ENCODE measurements around the gene TCN2.

DNA sequence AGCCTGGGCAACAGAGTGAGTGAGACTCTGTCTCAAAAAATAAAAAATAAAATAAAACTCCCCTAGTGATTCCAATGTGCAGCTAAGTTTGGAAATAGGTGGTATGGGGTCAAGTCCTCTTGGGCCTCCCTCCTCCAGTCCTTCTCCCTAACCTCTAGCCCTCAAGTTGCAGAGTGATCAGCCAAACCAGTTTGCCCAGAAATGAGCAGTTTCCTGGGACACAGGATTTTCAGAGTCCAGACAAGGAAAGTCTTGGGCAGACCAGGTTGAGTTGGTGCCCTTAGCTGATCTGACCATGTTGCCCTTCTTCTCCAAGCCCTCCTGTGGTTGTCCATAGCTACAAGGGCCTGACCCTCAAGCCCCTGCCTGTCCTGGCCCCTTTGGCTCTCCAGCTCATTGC is 7.9 kb downstream of the TCN2 start:
- TF ChIP-seq, protein P1, sequence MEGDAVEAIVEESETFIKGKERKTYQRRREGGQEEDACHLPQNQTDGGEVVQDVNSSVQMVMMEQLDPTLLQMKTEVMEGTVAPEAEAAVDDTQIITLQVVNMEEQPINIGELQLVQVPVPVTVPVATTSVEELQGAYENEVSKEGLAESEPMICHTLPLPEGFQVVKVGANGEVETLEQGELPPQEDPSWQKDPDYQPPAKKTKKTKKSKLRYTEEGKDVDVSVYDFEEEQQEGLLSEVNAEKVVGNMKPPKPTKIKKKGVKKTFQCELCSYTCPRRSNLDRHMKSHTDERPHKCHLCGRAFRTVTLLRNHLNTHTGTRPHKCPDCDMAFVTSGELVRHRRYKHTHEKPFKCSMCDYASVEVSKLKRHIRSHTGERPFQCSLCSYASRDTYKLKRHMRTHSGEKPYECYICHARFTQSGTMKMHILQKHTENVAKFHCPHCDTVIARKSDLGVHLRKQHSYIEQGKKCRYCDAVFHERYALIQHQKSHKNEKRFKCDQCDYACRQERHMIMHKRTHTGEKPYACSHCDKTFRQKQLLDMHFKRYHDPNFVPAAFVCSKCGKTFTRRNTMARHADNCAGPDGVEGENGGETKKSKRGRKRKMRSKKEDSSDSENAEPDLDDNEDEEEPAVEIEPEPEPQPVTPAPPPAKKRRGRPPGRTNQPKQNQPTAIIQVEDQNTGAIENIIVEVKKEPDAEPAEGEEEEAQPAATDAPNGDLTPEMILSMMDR (conservative IDR thresholded peaks at IDR 0.05; ENCODE audit: low read depth, low read length), result no peak
- TF ChIP-seq EZH2 (IDR thresholded peaks at IDR 0.05; ENCODE audit: borderline replicate concordance, low read depth, low read length, poor library complexity, severe bottlenecking), result no peak

All from A673 (cell line).